T47D (cell line): ENCODE measurements around the gene GAB2.
A peak's percentile ranks its signal among the peaks of the same experiment; 100 is the strongest.

ENCODE experiments used
- DNase-seq, 2 experiments: peaks; one replicate each; pipeline versions ENCODE4 v3.0.0 to v3.0.0-alpha.2; 2011 to 2012; ENCODE audit warnings: low read depth in 1 of 2, low spot score in 1 of 2
- JUND ChIP-seq: IDR thresholded peaks from 2 replicates; pipeline ENCODE4 v1.6.1; 2012; ENCODE audit warnings: low read depth
- in situ Hi-C: cut with HindIII; loops from 2 replicates; pipeline ENCODE4 v1.10.0; 2016; ENCODE audit warnings: low sequenced_read_pairs, low pct_unique_long_range_greater_than_20kb

GAB2 gene

GRCh38 chr11:78350091-78350645, 67.5 kb downstream of the GAB2 start:
- DNase-seq, result peak in 1 of 2 experiments; percentile 64
- no peak for TF ChIP-seq JUND
- in situ Hi-C loops, result no loop called here

- no peak for TF ChIP-seq JUND
- in situ Hi-C loops, result no loop called here
- DNase-seq, result no peak
Measured at GRCh38 chr11:78349624-78350023, 68.0 kb downstream of the GAB2 start.

- DNase-seq, result no peak
- no peak for TF ChIP-seq JUND
- in situ Hi-C loops, result no loop called here
Measured at GRCh38 chr11:78349114-78349513, 68.5 kb downstream of the GAB2 start.

- in situ Hi-C loops, result no loop called here
- no peak for DNase-seq
- TF ChIP-seq JUND, result no peak
Measured at GRCh38 chr11:78347956-78348355, 69.7 kb downstream of the GAB2 start.

GRCh38 chr11:78346799-78347198, 70.8 kb downstream of the GAB2 start:
- in situ Hi-C loops, result no loop called here
- DNase-seq, result no peak
- TF ChIP-seq JUND, result no peak

GRCh38 chr11:78345450-78345849, 72.2 kb downstream of the GAB2 start:
- no peak for DNase-seq
- in situ Hi-C loops, result no loop called here
- TF ChIP-seq JUND, result no peak

- no peak for DNase-seq
- no peak for TF ChIP-seq JUND
- in situ Hi-C loops, result no loop called here
Measured at GRCh38 chr11:78344676-78345075, 72.9 kb downstream of the GAB2 start.

GRCh38 chr11:78344094-78344493, 73.5 kb downstream of the GAB2 start:
- DNase-seq, result no peak
- TF ChIP-seq JUND, result no peak
- in situ Hi-C loops, result no loop called here

GRCh38 chr11:78343303-78343702, 74.3 kb downstream of the GAB2 start:
- TF ChIP-seq JUND, result no peak
- in situ Hi-C loops, result no loop called here
- no peak for DNase-seq

GRCh38 chr11:78341841-78342240, 75.8 kb downstream of the GAB2 start:
- DNase-seq, result no peak
- TF ChIP-seq JUND, result no peak
- in situ Hi-C loops, result no loop called here

- DNase-seq, result no peak
- in situ Hi-C loops, result no loop called here
Measured at GRCh38 chr11:78340530-78340929, 77.1 kb downstream of the GAB2 start.

GRCh38 chr11:78339945-78340344, 77.7 kb downstream of the GAB2 start:
- in situ Hi-C loops, result no loop called here

More at GRCh38 chr11:78340530-78340929, 77.1 kb downstream of the GAB2 start:
- no peak for TF ChIP-seq JUND

GRCh38 chr11:78339483-78339882, 78.1 kb downstream of the GAB2 start:
- no peak for DNase-seq
- TF ChIP-seq JUND, result no peak
- in situ Hi-C loops, result no loop called here

More at GRCh38 chr11:78339945-78340344, 77.7 kb downstream of the GAB2 start:
- no peak for DNase-seq
- TF ChIP-seq JUND, result no peak

GRCh38 chr11:78338702-78339101, 78.9 kb downstream of the GAB2 start:
- DNase-seq, result no peak
- in situ Hi-C loops, result no loop called here
- no peak for TF ChIP-seq JUND

GRCh38 chr11:78338138-78338537, 79.5 kb downstream of the GAB2 start:
- in situ Hi-C loops, result no loop called here
- DNase-seq, result peak in 1 of 2 experiments; percentile 63
- no peak for TF ChIP-seq JUND
